GM12878 (cell line): Measurements from ENCODE around the gene COL25A1. TPM values are rescaled to one million over a fixed set of nuclear protein-coding genes. Genes with fewer than 3 reads are reported as not detected.

Source experiments
- ATAC-seq: fragments of 200-7000 bp; cut with Tn5 transposase; 3 replicates; pipeline ENCODE4 v1.9.1; 2020; ENCODE audit warnings: mild to moderate bottlenecking, moderate library complexity
- BruUV-seq: library from RNA; stranded (reverse); fragments of 400-500 nt; replicated peaks from 2 replicates; lab custom pipeline; 2021; lab: Mats Ljungman, UMichigan
- CTCF ChIA-PET: fragments of 300-600 bp; sonication (Branson Sonifier 250); formaldehyde crosslinking; extraction: SDS; loops from one replicate; lab custom pipeline; 2021; ENCODE audit warnings: inconsistent platforms; lab: Yijun Ruan, JAX
- POLR2A ChIA-PET: fragments of 350-600 bp; formaldehyde crosslinking; extraction: SDS; loops from one replicate; lab custom pipeline; 2021; ENCODE audit warnings: inconsistent platforms; lab: Charles Lee
- RAD21 ChIA-PET: fragments of 300-600 bp; sonication (Branson Sonifier 250); formaldehyde crosslinking; loops from one replicate; lab custom pipeline; 2023; ENCODE audit warnings: antibody characterized with exemption; ENCODE audit not compliant: unreplicated experiment; lab: Charles Lee
- SMC1A ChIA-PET: fragments of 300-600 bp; sonication (Branson Sonifier 250); formaldehyde crosslinking; loops from one replicate; lab custom pipeline; 2023; ENCODE audit not compliant: unreplicated experiment, uncharacterized antibody; lab: Charles Lee
- DNase-seq: peaks from one replicate; pipeline ENCODE4 v3.0.0-alpha.2; 2011; ENCODE audit warnings: low read depth, low spot score
- FAIRE-seq: peaks from 3 replicates; lab custom pipeline; 2011; peaks lifted over from hg19 to GRCh38; lab: Jason Lieb, UNC
- H2AFZ ChIP-seq: 2 replicates; pipeline ENCODE4 v1.6.0; 2011; ENCODE audit warnings: low read depth, low read length, control low read depth; ENCODE audit not compliant: control insufficient read depth
- H3K27ac ChIP-seq: 2 replicates; pipeline ENCODE4 v1.5.1; 2011; ENCODE audit warnings: control low read depth; ENCODE audit not compliant: control insufficient read depth, insufficient read depth
- H3K27me3 ChIP-seq, 2 experiments: replicated peaks in 1 of 2; 2 replicates each; pipeline versions ENCODE4 v1.6.0 to v1.6.1; 2011; ENCODE audit warnings: low read length in 1 of 2; ENCODE audit not compliant: control insufficient read depth in 2 of 2, insufficient read depth in 2 of 2
- H3K36me3 ChIP-seq, 2 experiments: 2 replicates each; pipeline ENCODE4 v1.5.1; 2011; ENCODE audit warnings: low read length in 1 of 2; ENCODE audit not compliant: control insufficient read depth in 2 of 2, insufficient read depth in 2 of 2
- H3K4me1 ChIP-seq: 2 replicates; pipeline ENCODE4 v1.6.1; 2011; ENCODE audit warnings: mild to moderate bottlenecking, low read length, moderate library complexity, mixed read lengths; ENCODE audit not compliant: control insufficient read depth, insufficient read depth
- H3K4me2 ChIP-seq: 2 replicates; pipeline ENCODE4 v1.6.0; 2011; ENCODE audit warnings: control low read depth; ENCODE audit not compliant: control insufficient read depth, insufficient read depth
- H3K4me3 ChIP-seq: fragments of 200-600 bp; sonication (generic); 2 replicates; pipeline ENCODE4 v1.5.1; 2016
- H3K79me2 ChIP-seq: 2 replicates; pipeline ENCODE4 v1.6.0; 2011; ENCODE audit warnings: low read length; ENCODE audit not compliant: control insufficient read depth, insufficient read depth
- H3K9ac ChIP-seq: 2 replicates; pipeline ENCODE4 v1.8.0; 2011; ENCODE audit warnings: low read length, control low read depth, mixed read lengths; ENCODE audit not compliant: control insufficient read depth, insufficient read depth
- H3K9me3 ChIP-seq: replicated peaks from 3 replicates; pipeline ENCODE4 v1.5.1; 2011; ENCODE audit warnings: mild to moderate bottlenecking, low read length; ENCODE audit not compliant: control insufficient read depth, insufficient read depth
- H4K20me1 ChIP-seq: 2 replicates; pipeline ENCODE4 v1.6.0; 2011; ENCODE audit not compliant: control insufficient read depth, insufficient read depth
- ATF7 ChIP-seq: fragments of 450-650 bp; IDR thresholded peaks from 2 replicates; pipeline ENCODE4 v1.6.1; 2016; ENCODE audit warnings: low read depth, mild to moderate bottlenecking
- CREB1 ChIP-seq: IDR thresholded peaks from 2 replicates; pipeline ENCODE4 v1.6.1; 2012; ENCODE audit warnings: low read depth, mild to moderate bottlenecking, inconsistent platforms
- EP300 ChIP-seq, 2 experiments: fragments of 150-350 bp in 1 of 2; IDR thresholded peaks; 2 replicates each; pipeline ENCODE4 v1.6.1; 2011 to 2012; ENCODE audit warnings: low read depth in 2 of 2, low read length in 2 of 2, borderline replicate concordance in 1 of 2, improper control_type of control experiment in 1 of 2, inconsistent platforms in 1 of 2; ENCODE audit not compliant: control insufficient read depth in 1 of 2
- JUND ChIP-seq: IDR thresholded peaks from 2 replicates; pipeline ENCODE4 v1.6.1; 2012; ENCODE audit warnings: low read depth, mild to moderate bottlenecking, low read length, improper control_type of control experiment, moderate library complexity
- KDM1A ChIP-seq: fragments of 200-600 bp; sonication (generic); IDR thresholded peaks from 2 replicates; pipeline ENCODE4 v1.6.1; 2016; ENCODE audit warnings: borderline replicate concordance
- NRF1 ChIP-seq: conservative IDR thresholded peaks from 2 replicates; pipeline ENCODE4 v1.6.1; 2011; ENCODE audit warnings: mild to moderate bottlenecking, low read depth, low read length, improper control_type of control experiment
- PBX3 ChIP-seq: IDR thresholded peaks from 2 replicates; pipeline ENCODE4 v1.6.1; 2011; ENCODE audit warnings: mild to moderate bottlenecking, low read depth, low read length, moderate library complexity; ENCODE audit not compliant: insufficient replicate concordance
- POLR2A ChIP-seq: IDR thresholded peaks from 2 replicates; pipeline ENCODE4 v1.6.1; 2011; ENCODE audit warnings: low read depth, mild to moderate bottlenecking, low read length
- PRDM15 ChIP-seq: fragments of 450-650 bp; formaldehyde crosslinking; IDR thresholded peaks from 2 replicates; pipeline ENCODE4 v1.4.0; 2020; ENCODE audit warnings: mild to moderate bottlenecking, moderate library complexity
- SREBF2 ChIP-seq: IDR thresholded peaks from 2 replicates; pipeline ENCODE4 v1.6.1; 2012; ENCODE audit warnings: mild to moderate bottlenecking, low read length
- ZBED1 ChIP-seq: IDR thresholded peaks from 2 replicates; pipeline ENCODE4 v1.6.1; 2016; ENCODE audit warnings: borderline replicate concordance
- ZNF217 ChIP-seq: fragments of 450-650 bp; IDR thresholded peaks from 2 replicates; pipeline ENCODE4 v1.6.1; 2017; ENCODE audit warnings: antibody characterized with exemption, mild to moderate bottlenecking
- ZNF274 ChIP-seq: IDR thresholded peaks from one replicate; pipeline ENCODE4 v1.8.0; 2011; ENCODE audit not compliant: insufficient read length, insufficient read depth
- ZNF622 ChIP-seq: fragments of 450-650 bp; IDR thresholded peaks from 2 replicates; pipeline ENCODE4 v1.6.1; 2017; ENCODE audit warnings: mild to moderate bottlenecking, inconsistent platforms
- WGBS: methylation state at CpG from one replicate; pipeline ENCODE4 v1.1.6; 2016; ENCODE audit warnings: low lambda C conversion rate; ENCODE audit not compliant: insufficient replicate concordance, insufficient coverage; ENCODE audit errors: missing lambda C conversion rate; 5-methylcytosine and 5-hydroxymethylcytosine counted together
- in situ Hi-C: fragments of 300-500 bp; cut with MboI; formaldehyde crosslinking; loops from 9 replicates; pipeline ENCODE4 v1.14.3; 2018; ENCODE audit warnings: mixed read lengths
- intact Hi-C: fragments of 100-400 bp; cut with micrococcal nuclease; formaldehyde crosslinking; loops from one replicate; pipeline ENCODE4 v1.14.2; 2022; ENCODE audit not compliant: unreplicated experiment
- polyA plus RNA-seq, 11 experiments: library from polyadenylated mRNA; depleted of rRNA in 4 of 11; unstranded in 6 of 11; stranded (reverse) in 5 of 11; fragments of >200 nt; fragmentation: Nextera tagmentation in 4 of 11; fragmentation: Illumina TruSeq in 1 of 11; extraction: Ambion mirVana in 4 of 11; extraction: Trizol in 1 of 11; gene quantifications; 1 replicate in 1 of 11; 2 replicates in 10 of 11; pipeline versions ENCODE4 v1.2.1 to v1.2.3, GENCODE V29; 2011 to 2016; ENCODE audit warnings: inconsistent platforms in 2 of 11, missing spikeins in 2 of 11, low read depth in 1 of 11
- total RNA-seq, 4 experiments: library from RNA; depleted of rRNA in 3 of 4; stranded (reverse); fragments of >200 nt in 3 of 4; fragmentation: Illumina TruSeq in 1 of 4; extraction: Trizol in 1 of 4; gene quantifications; 2 replicates each; pipeline versions ENCODE4 v1.2.1 to v1.2.3, GENCODE V29; 2013 to 2021
- TF ChIP-seq, protein P1 (sequence below): IDR thresholded peaks from 2 replicates; pipeline ENCODE4 v1.6.1; 2012; ENCODE audit warnings: low read length, inconsistent platforms

COL25A1 gene
- total and polyA plus RNA-seq, 10 of the 15 experiments (the other 5 are each of a cell fraction or from before 2014, with no cell fraction given): 0.01 to 0.26 (median 0.12) TPM; not detected in 6

DNA sequence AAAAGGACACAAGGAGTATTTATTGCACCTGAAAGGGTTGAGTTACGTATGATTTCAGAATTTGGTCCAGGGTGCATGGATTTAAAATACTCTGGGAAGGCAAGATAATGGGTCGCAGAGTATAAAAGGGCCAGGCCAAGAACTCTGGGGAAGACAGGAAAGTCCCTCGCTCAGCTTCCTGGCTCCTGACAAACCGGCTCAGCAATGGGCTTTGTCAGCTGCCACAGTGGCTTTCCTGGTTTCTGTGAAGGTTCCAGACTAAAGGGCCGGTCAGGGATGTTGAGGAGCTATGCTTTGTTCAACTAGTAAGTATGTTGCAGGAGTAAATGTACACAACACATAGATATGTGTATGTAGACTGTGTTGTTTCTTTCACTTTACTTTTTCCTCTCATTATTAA lies 385.2 kb downstream of the COL25A1 start (continued):
- TF ChIP-seq PBX3 (no peak), ZNF217 (no peak), SREBF2 (no peak), EP300 (IDR thresholded peaks at IDR 0.05; ENCODE audit: borderline replicate concordance in 1 of 2, control insufficient read depth in 1 of 2, low read depth in 2 of 2, low read length in 2 of 2) (no peak), ZNF622 (no peak), JUND (no peak), POLR2A (no peak)
- TF ChIP-seq, protein P1, sequence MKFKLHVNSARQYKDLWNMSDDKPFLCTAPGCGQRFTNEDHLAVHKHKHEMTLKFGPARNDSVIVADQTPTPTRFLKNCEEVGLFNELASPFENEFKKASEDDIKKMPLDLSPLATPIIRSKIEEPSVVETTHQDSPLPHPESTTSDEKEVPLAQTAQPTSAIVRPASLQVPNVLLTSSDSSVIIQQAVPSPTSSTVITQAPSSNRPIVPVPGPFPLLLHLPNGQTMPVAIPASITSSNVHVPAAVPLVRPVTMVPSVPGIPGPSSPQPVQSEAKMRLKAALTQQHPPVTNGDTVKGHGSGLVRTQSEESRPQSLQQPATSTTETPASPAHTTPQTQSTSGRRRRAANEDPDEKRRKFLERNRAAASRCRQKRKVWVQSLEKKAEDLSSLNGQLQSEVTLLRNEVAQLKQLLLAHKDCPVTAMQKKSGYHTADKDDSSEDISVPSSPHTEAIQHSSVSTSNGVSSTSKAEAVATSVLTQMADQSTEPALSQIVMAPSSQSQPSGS: no peak

DNA sequence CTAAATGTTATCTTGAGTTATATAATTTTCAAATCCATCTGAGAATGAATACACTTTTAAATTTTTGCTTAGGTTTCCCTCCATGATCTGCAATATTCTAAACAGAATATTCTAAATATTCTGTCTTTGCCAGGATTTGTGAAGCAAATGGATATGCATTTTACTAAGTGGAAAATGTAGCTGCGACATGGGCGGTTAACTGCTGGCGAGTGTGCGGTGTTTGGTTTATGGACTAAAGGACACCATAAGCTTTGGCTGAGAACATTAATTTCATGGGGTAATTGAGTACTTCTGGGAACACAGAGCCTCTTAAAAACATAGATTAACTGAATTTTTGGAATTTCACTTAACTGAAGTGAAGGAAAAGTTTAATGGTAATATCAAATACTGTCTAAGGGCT lies 385.8 kb downstream of the COL25A1 start:
- Histone ChIP-seq H4K20me1 (no peaks in the 10 kb centered on the region), H3K9me3 (no peaks in the 10 kb centered on the region), H3K36me3 (no peaks in the 10 kb centered on the region), H3K27ac (no peak overlapping the region), H2AFZ (no peak overlapping the region), H3K4me1 (no peaks in the 10 kb centered on the region), H3K4me2 (no peak overlapping the region), H3K4me3 (no peak overlapping the region), H3K79me2 (no peaks in the 10 kb centered on the region), H3K9ac (no peak overlapping the region), H3K27me3 (no peaks in the 10 kb centered on the region; a peak in 1 of 4 replicates)
- no TSS peak for BruUV-seq
- FAIRE-seq (no peak), DNase-seq (no peak), ATAC-seq (no peak)
- in situ Hi-C loops: no loop called here
- POLR2A ChIA-PET: no interaction called here
- 93% methylated on average over 4 of the region's 4 CpGs for WGBS
- SMC1A ChIA-PET: no interaction called here
- intact Hi-C loops: no loop called here
- TF ChIP-seq NRF1 (no peak), PRDM15 (CRISPR knock-in tag) (no peak), CREB1 (no peak), ZBED1 (no peak), KDM1A (no peak), ZNF274 (no peak), ATF7 (no peak), EP300 (IDR thresholded peaks at IDR 0.05; ENCODE audit: borderline replicate concordance in 1 of 2, control insufficient read depth in 1 of 2, low read depth in 2 of 2, low read length in 2 of 2) (no peak)
- CTCF ChIA-PET: no interaction called here
- RAD21 ChIA-PET: no interaction called here
